Pulmonary artery endothelial cell (primary cell): ENCODE data around the gene RICTOR. TPM values are rescaled to one million over a fixed set of nuclear protein-coding genes. Genes with fewer than 3 reads are reported as not detected.

Experiments used
- DNase-seq: peaks from one replicate; pipeline ENCODE4 v3.0.0-alpha.2; 2011; ENCODE audit warnings: low read depth, low spot score
- total RNA-seq: library from RNA; depleted of rRNA; stranded (reverse); fragments of >200 nt; gene quantifications from 2 replicates; pipeline ENCODE4 v1.2.3, GENCODE V29; 2014

The RICTOR gene
- total RNA-seq, 1 donor from 2014 or later, result 31.7 TPM

- DNase-seq, result no peak
Observed at GRCh38 chr5:38936269-38936668, 137.9 kb downstream of the RICTOR start.

GRCh38 chr5:38935437-38935836 lies 138.8 kb downstream of the RICTOR start:
- no peak for DNase-seq

GRCh38 chr5:38932854-38933408 lies 141.3 kb downstream of the RICTOR start:
- no peak for DNase-seq

GRCh38 chr5:38931731-38932130 lies 142.5 kb downstream of the RICTOR start:
- no peak for DNase-seq

- DNase-seq, result no peak
Observed at GRCh38 chr5:38929838-38930237, 144.4 kb downstream of the RICTOR start.

GRCh38 chr5:38927470-38927869 lies 146.7 kb downstream of the RICTOR start:
- no peak for DNase-seq

- no peak for DNase-seq
Observed at GRCh38 chr5:38926121-38926520, 148.1 kb downstream of the RICTOR start.

- DNase-seq, result no peak
Observed at GRCh38 chr5:38925154-38925925, 148.9 kb downstream of the RICTOR start.

- DNase-seq, result no peak
Observed at GRCh38 chr5:38923661-38924451, 150.3 kb downstream of the RICTOR start.

- no peak for DNase-seq
Observed at GRCh38 chr5:38922199-38922598, 152.0 kb downstream of the RICTOR start.

- DNase-seq, result no peak
Observed at GRCh38 chr5:38921174-38921573, 153.0 kb downstream of the RICTOR start.

- DNase-seq, result no peak
Observed at GRCh38 chr5:38916802-38917201, 157.4 kb downstream of the RICTOR start.

GRCh38 chr5:38913714-38914113 lies 160.5 kb downstream of the RICTOR start:
- DNase-seq, result no peak

GRCh38 chr5:38911933-38912332 lies 162.3 kb downstream of the RICTOR start:
- DNase-seq, result no peak

GRCh38 chr5:38906503-38906902 lies 167.7 kb downstream of the RICTOR start:
- no peak for DNase-seq

GRCh38 chr5:38905516-38905915 lies 168.7 kb downstream of the RICTOR start:
- DNase-seq, result no peak

GRCh38 chr5:38899936-38900335 lies 174.3 kb downstream of the RICTOR start:
- no peak for DNase-seq

- DNase-seq, result no peak
Observed at GRCh38 chr5:38896760-38897159, 177.4 kb downstream of the RICTOR start.

GRCh38 chr5:38892363-38892762 lies 181.8 kb downstream of the RICTOR start:
- DNase-seq, result no peak

GRCh38 chr5:38891563-38891962 lies 182.6 kb downstream of the RICTOR start:
- no peak for DNase-seq

- no peak for DNase-seq
Observed at GRCh38 chr5:38889424-38889823, 184.8 kb downstream of the RICTOR start.

GRCh38 chr5:38888041-38888440 lies 186.2 kb downstream of the RICTOR start:
- DNase-seq, result no peak
